ENCODE results near the gene DHRS4.
A peak's percentile ranks its signal among the peaks of the same experiment; 100 is the strongest.
"Not testable (repeated sequence)": the region's sequence is repeated elsewhere in the genome, so short reads cannot be mapped to it uniquely, and the experiment has no call there.

Gene DHRS4

GRCh38 chr14:23941669-23942068 lies 11.9 kb upstream of the DHRS4 start:
- no peak for DNase-seq

GRCh38 chr14:23942587-23942986 lies 11.0 kb upstream of the DHRS4 start:
- no peak for DNase-seq

- DNase-seq: not testable (repeated sequence)
These were observed 4.5 kb upstream of the DHRS4 start for GRCh38 chr14:23949069-23949468.

- DNase-seq: no peak
These were observed 3.0 kb upstream of the DHRS4 start for GRCh38 chr14:23950411-23951135.

- DNase-seq: not testable (repeated sequence)
These were observed 2.5 kb upstream of the DHRS4 start for GRCh38 chr14:23951136-23951466.

- no peak for DNase-seq
These were observed 1.9 kb upstream of the DHRS4 start for GRCh38 chr14:23951590-23952201.

GRCh38 chr14:23953116-23953463 lies 480 bp upstream of the DHRS4 start:
- not testable (repeated sequence) for DNase-seq

GRCh38 chr14:23954279-23954614 lies 677 bp downstream of the DHRS4 start:
- not testable (repeated sequence) for DNase-seq

- DNase-seq: not testable (repeated sequence)
These were observed 1.4 kb downstream of the DHRS4 start for GRCh38 chr14:23954965-23955364.

GRCh38 chr14:23955811-23956210 lies 2.2 kb downstream of the DHRS4 start:
- DNase-seq: not testable (repeated sequence)

GRCh38 chr14:23957913-23958569 lies 4.5 kb downstream of the DHRS4 start:
- not testable (repeated sequence) for DNase-seq

- DNase-seq: not testable (repeated sequence)
These were observed 7.3 kb downstream of the DHRS4 start for GRCh38 chr14:23960899-23961298.

GRCh38 chr14:23961704-23962103 lies 8.1 kb downstream of the DHRS4 start:
- not testable (repeated sequence) for DNase-seq

GRCh38 chr14:23969130-23969480 lies 15.5 kb downstream of the DHRS4 start:
- DNase-seq: not testable (repeated sequence)

GRCh38 chr14:23969481-23970282 lies 16.1 kb downstream of the DHRS4 start:
- peak; percentile 21 for DNase-seq

GRCh38 chr14:23970283-23970659 lies 16.7 kb downstream of the DHRS4 start:
- not testable (repeated sequence) for DNase-seq

GRCh38 chr14:23973178-23973577 lies 19.6 kb downstream of the DHRS4 start:
- not testable (repeated sequence) for DNase-seq

GRCh38 chr14:23974041-23974440 lies 20.5 kb downstream of the DHRS4 start:
- not testable (repeated sequence) for DNase-seq

- DNase-seq: not testable (repeated sequence)
These were observed 23.6 kb downstream of the DHRS4 start for GRCh38 chr14:23977208-23977607.

GRCh38 chr14:23981951-23982813 lies 28.6 kb downstream of the DHRS4 start:
- DNase-seq: not testable (repeated sequence)

- DNase-seq: peak; percentile 95
These were observed 31.5 kb downstream of the DHRS4 start for GRCh38 chr14:23984891-23985602.

- not testable (repeated sequence) for DNase-seq
These were observed 34.6 kb downstream of the DHRS4 start for GRCh38 chr14:23988223-23988606.
